Measurements from ENCODE around the gene PRKAR1B.

Gene PRKAR1B

DNA sequence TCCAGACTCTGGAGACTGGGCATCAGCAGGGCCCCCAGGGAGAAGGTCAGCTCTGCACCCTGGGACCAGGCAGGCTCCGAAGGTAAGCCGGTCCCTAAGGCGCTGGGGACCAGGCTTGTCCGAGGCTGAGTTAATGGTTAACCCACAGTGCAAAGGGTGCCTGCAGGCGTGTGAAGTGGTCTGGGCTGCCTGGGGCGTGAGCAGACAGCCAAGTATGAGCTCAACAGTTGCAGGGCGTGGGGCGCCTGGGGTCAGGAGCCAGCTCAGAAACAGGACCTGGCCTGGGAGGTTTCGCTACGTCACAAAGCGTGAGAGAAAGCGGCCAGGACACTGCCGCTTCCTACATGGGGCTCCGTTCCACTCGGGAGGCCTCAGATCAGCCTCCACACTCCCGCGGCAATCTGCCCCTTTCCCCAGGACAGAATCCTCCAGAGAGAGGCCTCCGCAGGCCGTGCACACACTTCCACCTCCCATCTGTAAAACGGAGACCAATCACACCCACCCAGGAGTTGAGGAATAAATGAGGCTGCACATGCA is 223.4 kb downstream of the PRKAR1B start:
- DNase-seq = no peak

GRCh38 chr7:502296-502695 is 224.8 kb downstream of the PRKAR1B start:
- DNase-seq = no peak

GRCh38 chr7:501526-501925 is 225.6 kb downstream of the PRKAR1B start:
- DNase-seq = no peak

DNA sequence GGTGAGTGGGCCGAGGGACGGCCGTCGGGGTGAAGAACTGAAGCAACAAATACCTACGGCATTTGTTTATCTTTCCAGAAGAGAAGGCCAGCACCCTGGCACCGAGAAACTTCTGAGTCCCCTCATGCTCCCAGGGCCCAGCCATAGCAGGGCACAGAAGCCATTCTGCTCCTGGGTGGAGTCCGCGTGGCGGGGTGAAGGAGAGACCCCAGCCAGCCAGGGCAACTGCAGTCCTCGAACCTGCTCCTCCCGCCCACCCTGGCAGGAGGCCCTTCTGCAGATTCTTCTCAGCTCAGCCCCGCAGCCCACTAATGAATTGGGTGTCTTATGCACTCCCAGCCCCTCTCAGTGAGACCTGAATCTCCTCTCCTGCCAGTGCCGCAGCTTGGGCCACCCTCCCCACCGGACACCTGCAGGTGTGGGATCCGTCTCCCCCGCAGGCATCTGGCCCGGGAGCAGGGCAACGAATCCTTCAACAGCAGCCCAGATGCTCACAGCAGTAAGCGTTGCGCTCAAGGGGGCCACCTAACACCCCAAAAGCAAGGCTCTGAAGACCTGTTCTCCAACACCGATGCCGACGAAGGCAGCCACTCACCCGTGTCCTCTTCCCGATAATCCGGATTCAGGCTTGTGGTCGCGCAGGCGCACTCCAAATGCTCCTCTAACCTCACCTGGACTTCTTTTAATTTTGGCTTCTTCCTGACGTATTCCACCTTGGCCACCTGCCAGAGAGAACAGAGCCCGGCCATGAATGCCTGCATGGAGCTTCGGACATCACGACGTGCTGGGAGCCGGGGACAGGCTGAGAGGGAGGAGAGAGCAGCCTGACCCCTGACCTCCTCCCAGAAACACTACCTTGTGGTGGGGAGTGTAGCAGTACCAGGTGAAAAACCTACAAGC is 226.3 kb downstream of the PRKAR1B start:
- no peak for DNase-seq

DNA sequence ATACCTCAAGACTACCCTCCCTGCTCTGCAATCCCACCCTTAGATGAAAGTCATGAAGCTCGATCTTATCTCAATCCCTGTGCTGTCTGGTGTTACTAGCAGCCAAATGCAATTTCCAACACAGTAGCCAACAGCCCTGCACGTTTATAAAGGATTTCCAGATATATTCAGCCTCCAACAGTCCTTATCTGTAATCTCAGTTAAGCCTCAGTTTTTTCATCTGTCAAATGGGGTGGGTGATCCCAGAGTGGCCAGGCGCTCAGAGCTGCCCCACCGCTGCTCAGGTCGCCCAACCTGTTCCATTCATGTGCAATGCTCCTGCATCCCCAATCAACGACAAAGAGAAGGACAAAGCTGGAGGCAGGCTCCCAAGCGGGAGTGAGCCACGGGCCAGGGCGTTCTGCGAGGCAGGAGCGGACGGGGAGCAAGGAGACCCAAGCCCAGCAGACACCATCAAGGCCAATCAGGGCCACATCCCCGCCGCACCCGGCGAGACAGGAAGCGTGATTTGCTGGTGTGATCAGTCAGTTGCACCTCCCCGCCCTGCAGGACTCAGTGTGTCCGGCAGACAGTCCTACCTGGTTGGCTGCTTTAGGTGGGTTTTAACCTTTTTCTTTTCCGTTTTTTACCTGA is 227.1 kb downstream of the PRKAR1B start:
- no peak for DNase-seq

Measured in stimulated activated CD8-positive, alpha-beta memory T cell treated with anti-CD3 and anti-CD28 coated beads, Interleukin-4, amount 100 ng/mL, for 48 hours (primary cell).